ENCODE measurements around the gene TADA3. TPM values are rescaled to one million over a fixed set of nuclear protein-coding genes. Genes with fewer than 3 reads are reported as not detected.

Gene TADA3
- 22.0 and 24.7 TPM in 2 replicates for total RNA-seq

GRCh38 chr3:9792405-9793160, at the start of gene TADA3, which contains the start of gene ARPC4:
Gene TADA3 (minus strand): TSS chr3:9792473. CDS start chr3:9791466, 1,007 bp downstream.
Gene ARPC4 (plus strand): TSS chr3:9793082. CDS start chr3:9793122, 40 bp downstream.

GRCh38 chr3:9809615-9810432, 17.6 kb upstream of the TADA3 start, which contains the start of gene TTLL3:
Gene TTLL3 (plus strand): TSS chr3:9810262. CDS start chr3:9810662, 400 bp downstream.

GRCh38 chr3:9769426-9770275, 22.6 kb downstream of the TADA3 start, which contains the start of gene CAMK1:
Gene CAMK1 (minus strand): TSS chr3:9769947. CDS start chr3:9767749, 2,198 bp downstream.

GRCh38 chr3:9749645-9750555, 42.4 kb downstream of the TADA3 start, which contains the start of gene OGG1:
Gene OGG1 (plus strand): TSS chr3:9749952. CDS start chr3:9750287, 335 bp downstream.

GRCh38 chr3:9731206-9732079, 60.8 kb downstream of the TADA3 start, which contains the start of gene BRPF1:
Gene BRPF1 (plus strand): TSS chr3:9731735. CDS start chr3:9734141, 2,406 bp downstream.

Other genes starting within 250 kb of the TADA3 start
- under 0.01 TPM in 1 of 2 replicates, not detected in the other for gene LHFPL4, start 238.7 kb downstream of the TADA3 start, total RNA-seq
- 58.4 and 65.9 TPM in 2 replicates for gene MTMR14, start 143.0 kb downstream of the TADA3 start, total RNA-seq
- not detected in 2 replicates for gene CPNE9, start 88.6 kb downstream of the TADA3 start, total RNA-seq
- 14.6 and 19.1 TPM in 2 replicates for gene BRPF1, start 60.7 kb downstream of the TADA3 start, total RNA-seq
- 11.9 and 14.4 TPM in 2 replicates for gene OGG1, start 42.5 kb downstream of the TADA3 start, total RNA-seq
- gene CAMK1, start 22.5 kb downstream of the TADA3 start, total RNA-seq = 23.9 and 27.6 TPM in 2 replicates
- gene ARPC4, start 609 bp upstream of the TADA3 start, total RNA-seq = 284 and 296 TPM in 2 replicates
- gene TTLL3, start 17.8 kb upstream of the TADA3 start, total RNA-seq = 5.8 and 6.0 TPM in 2 replicates
- 14.1 and 18.9 TPM in 2 replicates for gene RPUSD3, start 51.5 kb upstream of the TADA3 start, total RNA-seq
- not detected in 2 replicates for gene CIDEC, start 87.8 kb upstream of the TADA3 start, total RNA-seq
- gene JAGN1, start 98.1 kb upstream of the TADA3 start, total RNA-seq = 24.7 and 29.1 TPM in 2 replicates
- gene IL17RE, start 110.4 kb upstream of the TADA3 start, total RNA-seq = 0.09 and 0.11 TPM in 2 replicates
- gene IL17RC, start 124.6 kb upstream of the TADA3 start, total RNA-seq = 17.4 and 20.3 TPM in 2 replicates
- gene CRELD1, start 141.4 kb upstream of the TADA3 start, total RNA-seq = 32.6 and 35.7 TPM in 2 replicates
- 0.52 and 0.54 TPM in 2 replicates for gene PRRT3, start 159.9 kb upstream of the TADA3 start, total RNA-seq
- 44.8 and 46.2 TPM in 2 replicates for gene EMC3, start 194.4 kb upstream of the TADA3 start, total RNA-seq
- 5.0 and 5.8 TPM in 2 replicates for gene FANCD2, start 234.0 kb upstream of the TADA3 start, total RNA-seq

Data from dermis lymphatic vessel endothelial cell (primary cell).